SK-N-SH treated with all-trans-retinoic acid at 6 μM for 48 hours (cell line): ENCODE data around the gene OSBPL3.

ENCODE experiments used
- ATAC-seq: fragments of 200-7000 bp; cut with Tn5 transposase; 3 replicates; pipeline ENCODE4 v1.9.1; 2020; ENCODE audit warnings: mild to moderate bottlenecking, moderate library complexity
- ARNTL ChIP-seq: fragments of 450-650 bp; formaldehyde crosslinking; IDR thresholded peaks from 2 replicates; pipeline ENCODE4 v1.5.0; 2020; ENCODE audit warnings: low read depth, mild to moderate bottlenecking, moderate library complexity, borderline replicate concordance
- BACH2 ChIP-seq: fragments of 250-450 bp; sonication (Bioruptor Pico); IDR thresholded peaks from 2 replicates; pipeline ENCODE4 v1.9.0; 2021; ENCODE audit warnings: mild to moderate bottlenecking, borderline replicate concordance
- CSDC2 ChIP-seq: fragments of 250-450 bp; sonication (Bioruptor Pico); IDR thresholded peaks from 2 replicates; pipeline ENCODE4 v1.5.0; 2020; ENCODE audit warnings: mild to moderate bottlenecking, moderate library complexity
- CSRNP3 ChIP-seq: fragments of 250-450 bp; sonication (Bioruptor Pico); IDR thresholded peaks from 2 replicates; pipeline ENCODE4 v1.5.1; 2021; ENCODE audit warnings: mild to moderate bottlenecking, moderate library complexity
- ESRRG ChIP-seq: fragments of 250-450 bp; sonication (Bioruptor Pico); IDR thresholded peaks from 2 replicates; pipeline ENCODE4 v1.6.1; 2021; ENCODE audit warnings: mild to moderate bottlenecking
- GLIS3 ChIP-seq: fragments of 250-450 bp; sonication (Bioruptor Pico); IDR thresholded peaks from 2 replicates; pipeline ENCODE4 v1.5.0; 2020; ENCODE audit warnings: mild to moderate bottlenecking, moderate library complexity
- ISL1 ChIP-seq: fragments of 250-450 bp; sonication (Bioruptor Pico); IDR thresholded peaks from 2 replicates; pipeline ENCODE4 v2.1.2; 2022; ENCODE audit warnings: mild to moderate bottlenecking, moderate library complexity
- OSR1 ChIP-seq: fragments of 250-450 bp; sonication (Bioruptor Pico); IDR thresholded peaks from 2 replicates; pipeline ENCODE4 v1.8.0; 2022; ENCODE audit warnings: moderate library complexity, mild to moderate bottlenecking, inconsistent platforms
- PATZ1 ChIP-seq: fragments of 250-450 bp; sonication (Bioruptor Pico); IDR thresholded peaks from 2 replicates; pipeline ENCODE4 v1.8.0; 2020; ENCODE audit warnings: mild to moderate bottlenecking, moderate library complexity, borderline replicate concordance
- PPARA ChIP-seq: fragments of 250-450 bp; sonication (Bioruptor Pico); IDR thresholded peaks from 2 replicates; pipeline ENCODE4 v1.5.0; 2020; ENCODE audit warnings: mild to moderate bottlenecking, borderline replicate concordance
- RARB ChIP-seq: fragments of 250-450 bp; sonication (Bioruptor Pico); IDR thresholded peaks from 2 replicates; pipeline ENCODE4 v1.8.0; 2021; ENCODE audit warnings: mild to moderate bottlenecking, moderate library complexity
- SNAI2 ChIP-seq: fragments of 250-450 bp; sonication (Bioruptor Pico); IDR thresholded peaks from 2 replicates; pipeline ENCODE4 v1.5.0; 2020; ENCODE audit warnings: mild to moderate bottlenecking, moderate library complexity
- TCF4 ChIP-seq: fragments of 250-450 bp; sonication (Bioruptor Pico); IDR thresholded peaks from 2 replicates; pipeline ENCODE4 v1.8.0; 2021; ENCODE audit warnings: mild to moderate bottlenecking, moderate library complexity, borderline replicate concordance
- TOX ChIP-seq: fragments of 250-450 bp; sonication (Bioruptor Pico); IDR thresholded peaks from 2 replicates; pipeline ENCODE4 v1.8.0; 2021; ENCODE audit warnings: mild to moderate bottlenecking, moderate library complexity, borderline replicate concordance
- TSHZ2 ChIP-seq: fragments of 250-450 bp; sonication (Bioruptor Pico); IDR thresholded peaks from 2 replicates; pipeline ENCODE4 v1.5.0; 2020; ENCODE audit warnings: mild to moderate bottlenecking, moderate library complexity
- ZC3H10 ChIP-seq: fragments of 250-450 bp; sonication (Bioruptor Pico); IDR thresholded peaks from 2 replicates; pipeline ENCODE4 v1.5.1; 2021; ENCODE audit warnings: mild to moderate bottlenecking, moderate library complexity
- ZFP3 ChIP-seq: fragments of 250-450 bp; sonication (Bioruptor Pico); IDR thresholded peaks from 2 replicates; pipeline ENCODE4 v1.5.0; 2020; ENCODE audit warnings: mild to moderate bottlenecking, moderate library complexity
- ZFP30 ChIP-seq: fragments of 450-650 bp; formaldehyde crosslinking; IDR thresholded peaks from 2 replicates; pipeline ENCODE4 v1.5.0; 2022; ENCODE audit warnings: mild to moderate bottlenecking, moderate library complexity
- ZNF565 ChIP-seq: fragments of 450-650 bp; formaldehyde crosslinking; conservative IDR thresholded peaks from 2 replicates; pipeline ENCODE4 v1.5.0; 2020; ENCODE audit warnings: low read depth, mild to moderate bottlenecking, moderate library complexity
- ZNF70 ChIP-seq: fragments of 450-650 bp; formaldehyde crosslinking; IDR thresholded peaks from 2 replicates; pipeline ENCODE4 v1.5.0; 2020; ENCODE audit warnings: mild to moderate bottlenecking, moderate library complexity
- ZNF8 ChIP-seq: fragments of 450-650 bp; formaldehyde crosslinking; IDR thresholded peaks from 2 replicates; pipeline ENCODE4 v1.5.0; 2020; ENCODE audit warnings: mild to moderate bottlenecking, moderate library complexity
- TF ChIP-seq, protein P1 (sequence below): fragments of 250-450 bp; sonication (Bioruptor Pico); IDR thresholded peaks from 2 replicates; pipeline ENCODE4 v1.8.0; 2021; ENCODE audit warnings: low read depth, mild to moderate bottlenecking, moderate library complexity, borderline replicate concordance

Gene OSBPL3

GRCh38 chr7:24949884-24950283, 30.1 kb downstream of the OSBPL3 start:
- TF ChIP-seq ARNTL (CRISPR knock-in tag) (no peak), TSHZ2 (no peak), ISL1 (CRISPR knock-in tag) (no peak), ESRRG (CRISPR knock-in tag) (no peak), PPARA (CRISPR knock-in tag) (no peak), ZFP30 (CRISPR knock-in tag) (no peak), RARB (CRISPR knock-in tag) (no peak), TCF4 (CRISPR knock-in tag) (no peak), CSRNP3 (no peak), OSR1 (no peak), SNAI2 (CRISPR knock-in tag) (no peak)
- TF ChIP-seq, protein P1, sequence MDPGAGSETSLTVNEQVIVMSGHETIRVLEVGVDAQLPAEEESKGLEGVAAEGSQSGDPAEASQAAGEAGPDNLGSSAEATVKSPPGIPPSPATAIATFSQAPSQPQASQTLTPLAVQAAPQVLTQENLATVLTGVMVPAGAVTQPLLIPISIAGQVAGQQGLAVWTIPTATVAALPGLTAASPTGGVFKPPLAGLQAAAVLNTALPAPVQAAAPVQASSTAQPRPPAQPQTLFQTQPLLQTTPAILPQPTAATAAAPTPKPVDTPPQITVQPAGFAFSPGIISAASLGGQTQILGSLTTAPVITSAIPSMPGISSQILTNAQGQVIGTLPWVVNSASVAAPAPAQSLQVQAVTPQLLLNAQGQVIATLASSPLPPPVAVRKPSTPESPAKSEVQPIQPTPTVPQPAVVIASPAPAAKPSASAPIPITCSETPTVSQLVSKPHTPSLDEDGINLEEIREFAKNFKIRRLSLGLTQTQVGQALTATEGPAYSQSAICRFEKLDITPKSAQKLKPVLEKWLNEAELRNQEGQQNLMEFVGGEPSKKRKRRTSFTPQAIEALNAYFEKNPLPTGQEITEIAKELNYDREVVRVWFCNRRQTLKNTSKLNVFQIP = no peak
- TF ChIP-seq, all 23 proteins: peak for 0
- ATAC-seq = no peak; the same call in 2 of the 3 replicates

DNA sequence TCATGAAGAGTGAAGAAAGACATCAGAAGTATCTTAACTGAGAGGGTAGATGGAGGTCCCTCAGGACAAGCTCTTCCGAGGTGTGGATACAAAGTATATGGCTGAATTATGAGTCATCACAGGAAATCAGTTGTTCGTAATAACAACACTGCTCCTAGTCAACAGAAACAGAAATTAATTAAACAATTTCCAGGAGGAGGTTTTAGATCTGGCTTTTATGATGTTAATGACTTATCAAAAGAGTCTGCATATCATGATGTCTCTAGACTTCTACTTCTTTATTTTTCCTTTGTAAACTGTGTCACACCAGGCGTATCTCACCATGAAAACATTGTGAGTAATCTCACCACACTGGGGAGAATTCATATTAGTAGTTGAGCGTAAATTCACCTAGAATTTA, 31.2 kb downstream of the OSBPL3 start:
- TF ChIP-seq ZFP3 (0 out of 2 replicates have a peak, but pooled peaks have one; percentile 14), GLIS3 (CRISPR knock-in tag) (no peak)
- TF ChIP-seq, all 23 proteins: peak for 1
- ATAC-seq = no peak

- no peak for ATAC-seq
Observed at GRCh38 chr7:24946467-24946866, 33.5 kb downstream of the OSBPL3 start.

GRCh38 chr7:24945899-24946298, 34.1 kb downstream of the OSBPL3 start:
- ATAC-seq = no peak
- TF ChIP-seq TSHZ2 (no peak), OSR1 (no peak), ARNTL (CRISPR knock-in tag) (no peak), ZC3H10 (CRISPR knock-in tag) (no peak), ZNF8 (CRISPR knock-in tag) (no peak), ZNF565 (no peak), TOX (CRISPR knock-in tag) (no peak), RARB (CRISPR knock-in tag) (no peak), TCF4 (CRISPR knock-in tag) (no peak), ESRRG (CRISPR knock-in tag) (no peak), SNAI2 (CRISPR knock-in tag) (no peak), BACH2 (CRISPR knock-in tag) (no peak), CSDC2 (CRISPR knock-in tag) (no peak), PATZ1 (CRISPR knock-in tag) (no peak), PPARA (CRISPR knock-in tag) (no peak), ZNF70 (CRISPR knock-in tag) (no peak)
- TF ChIP-seq, protein P1 = no peak

More at GRCh38 chr7:24946467-24946866, 33.5 kb downstream of the OSBPL3 start:
- TF ChIP-seq RARB (CRISPR knock-in tag) (no peak), ARNTL (CRISPR knock-in tag) (no peak), ESRRG (CRISPR knock-in tag) (no peak), ZFP3 (no peak), ZNF8 (CRISPR knock-in tag) (no peak), TOX (CRISPR knock-in tag) (no peak), ZNF565 (no peak)
